Measurements from ENCODE around the gene PRDM16. TPM values are rescaled to one million over a fixed set of nuclear protein-coding genes. Genes with fewer than 3 reads are reported as not detected.

Gene PRDM16
- total and polyA plus RNA-seq, 2 of the 4 experiments (the other 2 are of a cell fraction), result 0.02 TPM; not detected in 1

DNA sequence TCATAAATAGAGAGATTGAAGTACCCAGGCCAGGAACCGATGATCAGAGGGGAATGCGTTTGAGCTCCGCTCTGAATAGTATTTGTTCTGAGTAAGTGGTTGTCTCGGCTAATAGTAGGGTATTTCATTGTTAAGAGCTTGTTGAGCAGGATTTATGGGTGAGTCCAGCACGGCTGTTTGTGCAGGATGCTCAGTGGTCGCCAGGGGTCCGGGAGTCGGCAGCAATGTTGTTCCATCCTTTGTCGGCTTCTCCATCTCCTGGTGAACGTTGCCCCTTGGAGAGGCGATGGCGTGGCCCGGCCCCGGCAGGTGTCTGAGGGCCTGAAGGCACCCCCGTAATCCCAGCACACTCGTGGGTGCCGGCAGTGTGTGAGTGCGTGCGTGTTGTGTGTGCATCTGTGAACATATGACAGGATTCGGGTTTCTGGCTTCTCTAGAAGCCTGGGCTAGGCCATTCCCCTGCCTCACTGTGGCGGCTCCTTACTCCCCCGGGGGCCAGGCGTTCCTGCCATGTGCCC lies 224.6 kb downstream of the PRDM16 start:
- no TSS peak for BruUV-seq (replicated peaks)
- Histone ChIP-seq H3K4me3 (ENCODE audit: insufficient read depth, low read depth, low read length) (no peak overlapping the region), H3K9me1 (ENCODE audit: insufficient read depth, low read length) (no peaks in the 10 kb centered on the region), H3K79me1 (ENCODE audit: low read depth in 1 of 2, low read length in 2 of 2) (no peaks in the 10 kb centered on the region), H4K8ac (ENCODE audit: low read depth in 2 of 2, low read length in 2 of 2) (no peak overlapping the region), H3K23ac (ENCODE audit: low read depth, low read length) (no peak overlapping the region), H2AK9ac (replicated peaks; ENCODE audit: low read depth, low read length, poor library complexity) (peak overlapping the region; percentile 55), H3K9ac (ENCODE audit: low read depth, low read length) (no peak overlapping the region), H2AFZ (replicated peaks; ENCODE audit: low read length, poor library complexity) (no peak overlapping the region), H3K4me1 (ENCODE audit: control insufficient read depth, insufficient read depth, low read length) (no peaks in the 10 kb centered on the region), H3K27me3 (ENCODE audit: control insufficient read depth, insufficient read depth, low read length) (peaks cover 13% of the 10 kb centered on the region; the same call in 1 of the 2 replicates), H3K18ac (ENCODE audit: low read depth, low read length) (no peak overlapping the region), H4K20me1 (ENCODE audit: insufficient read depth, low read length) (no peaks in the 10 kb centered on the region), H2BK15ac (ENCODE audit: low read depth, low read length) (no peak overlapping the region), H3K36me3 (ENCODE audit: control insufficient read depth, insufficient read depth, low read length) (no peaks in the 10 kb centered on the region), H3K4me2 (ENCODE audit: low read depth, low read length) (no peak overlapping the region), H2BK20ac (ENCODE audit: low read depth, low read length) (no peak overlapping the region), H4K91ac (ENCODE audit: insufficient read depth, low read depth, low read length) (no peak overlapping the region), H2BK5ac (ENCODE audit: low read depth, low read length, poor library complexity, severe bottlenecking) (no peak overlapping the region), H4K5ac (ENCODE audit: low read depth, low read length) (no peak overlapping the region), H3K27ac (ENCODE audit: insufficient read depth, low read length) (no peak overlapping the region), H2AK5ac (ENCODE audit: low read depth, low read length) (no peak overlapping the region), H3K4ac (ENCODE audit: low read depth, low read length) (no peak overlapping the region), H2BK120ac (ENCODE audit: low read depth, low read length) (no peak overlapping the region), H3K14ac (replicated peaks; ENCODE audit: low read depth, low read length) (no peak overlapping the region), H3K9me3 (ENCODE audit: control insufficient read depth, insufficient read depth, low read length) (0 out of 2 replicates have a peak, but pooled peaks cover under 1% of the 10 kb centered on the region), H3K56ac (ENCODE audit: extremely low read depth, insufficient read depth, low read length) (no peak overlapping the region)
- dilution Hi-C loops (cut with HindIII; ENCODE audit: low sequenced_read_pairs, unreplicated experiment), result no loop called here
- POLR2A ChIA-PET (ENCODE audit: unreplicated experiment), result no interaction called here
- ATAC-seq (ENCODE audit: low read depth), result no peak
- DNase-seq, result no peak
- no peak for TF ChIP-seq NFE2L2 (IDR thresholded peaks at IDR 0.05; ENCODE audit: low read depth, low read length)
- TF ChIP-seq, protein P1, sequence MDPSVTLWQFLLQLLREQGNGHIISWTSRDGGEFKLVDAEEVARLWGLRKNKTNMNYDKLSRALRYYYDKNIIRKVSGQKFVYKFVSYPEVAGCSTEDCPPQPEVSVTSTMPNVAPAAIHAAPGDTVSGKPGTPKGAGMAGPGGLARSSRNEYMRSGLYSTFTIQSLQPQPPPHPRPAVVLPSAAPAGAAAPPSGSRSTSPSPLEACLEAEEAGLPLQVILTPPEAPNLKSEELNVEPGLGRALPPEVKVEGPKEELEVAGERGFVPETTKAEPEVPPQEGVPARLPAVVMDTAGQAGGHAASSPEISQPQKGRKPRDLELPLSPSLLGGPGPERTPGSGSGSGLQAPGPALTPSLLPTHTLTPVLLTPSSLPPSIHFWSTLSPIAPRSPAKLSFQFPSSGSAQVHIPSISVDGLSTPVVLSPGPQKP (IDR thresholded peaks at IDR 0.05; ENCODE audit: borderline replicate concordance, low read depth, low read length), result no peak
- no peak for TF ChIP-seq FOS (IDR thresholded peaks at IDR 0.05; ENCODE audit: low read depth, low read length)
- TF ChIP-seq, protein P2, sequence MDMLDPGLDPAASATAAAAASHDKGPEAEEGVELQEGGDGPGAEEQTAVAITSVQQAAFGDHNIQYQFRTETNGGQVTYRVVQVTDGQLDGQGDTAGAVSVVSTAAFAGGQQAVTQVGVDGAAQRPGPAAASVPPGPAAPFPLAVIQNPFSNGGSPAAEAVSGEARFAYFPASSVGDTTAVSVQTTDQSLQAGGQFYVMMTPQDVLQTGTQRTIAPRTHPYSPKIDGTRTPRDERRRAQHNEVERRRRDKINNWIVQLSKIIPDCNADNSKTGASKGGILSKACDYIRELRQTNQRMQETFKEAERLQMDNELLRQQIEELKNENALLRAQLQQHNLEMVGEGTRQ (IDR thresholded peaks at IDR 0.05; ENCODE audit: low read depth, low read length), result no peak
- no peak for TF ChIP-seq RFX5 (IDR thresholded peaks at IDR 0.05; ENCODE audit: low read depth, low read length)
- TF ChIP-seq MAFK (IDR thresholded peaks at IDR 0.05; ENCODE audit: low read depth, low read length), result no peak
- TF ChIP-seq SMC3 (IDR thresholded peaks at IDR 0.05; ENCODE audit: low read depth, low read length), result no peak
- no peak for TF ChIP-seq MAZ (IDR thresholded peaks at IDR 0.05; ENCODE audit: borderline replicate concordance, low read depth, low read length)
- TF ChIP-seq RAD21 (IDR thresholded peaks at IDR 0.05; ENCODE audit: low read length), result no peak
- TF ChIP-seq BHLHE40 (IDR thresholded peaks at IDR 0.05; ENCODE audit: low read depth, low read length), result no peak
- in situ Hi-C loops (cut with MboI; ENCODE audit: low sequenced_read_pairs), result no loop called here
- CTCF ChIA-PET, result no interaction called here
- WGBS, 2 experiments (ENCODE audit: extremely low coverage in 2 of 2, insufficient read length in 1 of 2), result 88% methylated on average over 5 of the region's 23 CpGs; no CpG with 5 or more reads in 1 of the 2 experiments
- intact Hi-C loops (cut with micrococcal nuclease), result no loop called here
